T47D (cell line): ENCODE results near the gene CP.
A peak's percentile ranks its signal among the peaks of the same experiment; 100 is the strongest.
"Not testable (repeated sequence)": the region's sequence is repeated elsewhere in the genome, so short reads cannot be mapped to it uniquely, and the experiment has no call there.

ENCODE experiments used
- DNase-seq, 2 experiments: peaks; one replicate each; pipeline versions ENCODE4 v3.0.0 to v3.0.0-alpha.2; 2011 to 2012; ENCODE audit warnings: low read depth in 1 of 2, low spot score in 1 of 2
- JUND ChIP-seq: IDR thresholded peaks from 2 replicates; pipeline ENCODE4 v1.6.1; 2012; ENCODE audit warnings: low read depth
- in situ Hi-C: cut with HindIII; loops from 2 replicates; pipeline ENCODE4 v1.10.0; 2016; ENCODE audit warnings: low sequenced_read_pairs, low pct_unique_long_range_greater_than_20kb

Gene CP

GRCh38 chr3:149223461-149223820 is 1.8 kb upstream of the CP start:
- DNase-seq: no peak
- in situ Hi-C loops: no loop called here
- TF ChIP-seq JUND: no peak

GRCh38 chr3:149219380-149220121 is 2.1 kb downstream of the CP start:
- in situ Hi-C loops, DNase-seq: not testable (repeated sequence)

GRCh38 chr3:149217347-149217746 is 4.3 kb downstream of the CP start:
- no peak for DNase-seq
- in situ Hi-C loops: no loop called here
- no peak for TF ChIP-seq JUND

- no peak for TF ChIP-seq JUND
- DNase-seq: no peak
- in situ Hi-C loops: no loop called here
Observed at GRCh38 chr3:149216193-149216869, 5.3 kb downstream of the CP start.

- no peak for DNase-seq
- no peak for TF ChIP-seq JUND
- in situ Hi-C loops: no loop called here
Observed at GRCh38 chr3:149215515-149215914, 6.1 kb downstream of the CP start.

- peak in 1 of 2 experiments; percentile 6 for DNase-seq
- in situ Hi-C loops: no loop called here
- no peak for TF ChIP-seq JUND
Observed at GRCh38 chr3:149214702-149215101, 6.9 kb downstream of the CP start.

- no peak for DNase-seq
- in situ Hi-C loops: no loop called here
- TF ChIP-seq JUND: no peak
Observed at GRCh38 chr3:149212386-149212785, 9.2 kb downstream of the CP start.

GRCh38 chr3:149209431-149209830 is 12.2 kb downstream of the CP start:
- no peak for TF ChIP-seq JUND
- in situ Hi-C loops: no loop called here
- DNase-seq: no peak

- no peak for DNase-seq
- in situ Hi-C loops: no loop called here
- no peak for TF ChIP-seq JUND
Observed at GRCh38 chr3:149207475-149207874, 14.2 kb downstream of the CP start.

GRCh38 chr3:149204390-149204991 is 17.1 kb downstream of the CP start:
- DNase-seq: no peak
- in situ Hi-C loops: no loop called here
- TF ChIP-seq JUND: no peak

GRCh38 chr3:149203758-149204157 is 17.9 kb downstream of the CP start:
- in situ Hi-C loops: no loop called here
- TF ChIP-seq JUND: no peak
- no peak for DNase-seq

- in situ Hi-C loops: no loop called here
- no peak for TF ChIP-seq JUND
- DNase-seq: no peak
Observed at GRCh38 chr3:149199474-149199873, 22.2 kb downstream of the CP start.

- in situ Hi-C loops: no loop called here
- TF ChIP-seq JUND: no peak
- DNase-seq: no peak
Observed at GRCh38 chr3:149198611-149199010, 23.0 kb downstream of the CP start.
